NCI-H2171 treated with DMSO at 0.1 percent for 48 hours (cell line): ENCODE data around the gene CEACAM5.

Experiments
- DNase-seq: peaks from one replicate; lab custom pipeline; 2025; lab: John Stamatoyannopoulos, UW

The CEACAM5 gene

DNA sequence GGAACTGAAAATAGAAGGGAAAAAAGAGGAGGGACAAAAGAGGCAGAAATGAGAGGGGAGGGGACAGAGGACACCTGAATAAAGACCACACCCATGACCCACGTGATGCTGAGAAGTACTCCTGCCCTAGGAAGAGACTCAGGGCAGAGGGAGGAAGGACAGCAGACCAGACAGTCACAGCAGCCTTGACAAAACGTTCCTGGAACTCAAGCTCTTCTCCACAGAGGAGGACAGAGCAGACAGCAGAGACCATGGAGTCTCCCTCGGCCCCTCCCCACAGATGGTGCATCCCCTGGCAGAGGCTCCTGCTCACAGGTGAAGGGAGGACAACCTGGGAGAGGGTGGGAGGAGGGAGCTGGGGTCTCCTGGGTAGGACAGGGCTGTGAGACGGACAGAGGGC is at the start of gene CEACAM5:
TSS of gene CEACAM5 (plus strand) at position 146 of the 400 bp plus-strand sequence. CDS start at position 252, 106 bp downstream.
- DNase-seq, result no peak

DNA sequence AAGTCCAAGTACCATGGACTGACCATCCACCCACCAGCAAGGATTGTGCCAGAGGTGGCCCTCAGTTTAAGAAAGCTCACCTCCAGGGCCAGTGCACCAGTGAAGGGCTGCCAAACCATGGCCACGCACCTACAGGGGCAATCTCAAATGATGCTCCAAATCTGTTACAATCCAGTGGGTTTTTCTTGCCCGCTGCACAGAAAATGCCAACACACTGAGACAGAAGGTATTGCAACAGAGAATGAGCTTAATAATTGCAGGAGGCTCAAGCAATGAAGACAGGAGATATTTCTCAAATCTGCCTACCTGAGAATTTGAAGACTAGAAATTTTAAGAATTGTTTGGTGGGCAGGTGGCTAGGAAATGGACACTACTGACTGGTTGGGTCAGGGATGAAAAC is 42.4 kb upstream of the CEACAM5 start:
- DNase-seq, result no peak

DNA sequence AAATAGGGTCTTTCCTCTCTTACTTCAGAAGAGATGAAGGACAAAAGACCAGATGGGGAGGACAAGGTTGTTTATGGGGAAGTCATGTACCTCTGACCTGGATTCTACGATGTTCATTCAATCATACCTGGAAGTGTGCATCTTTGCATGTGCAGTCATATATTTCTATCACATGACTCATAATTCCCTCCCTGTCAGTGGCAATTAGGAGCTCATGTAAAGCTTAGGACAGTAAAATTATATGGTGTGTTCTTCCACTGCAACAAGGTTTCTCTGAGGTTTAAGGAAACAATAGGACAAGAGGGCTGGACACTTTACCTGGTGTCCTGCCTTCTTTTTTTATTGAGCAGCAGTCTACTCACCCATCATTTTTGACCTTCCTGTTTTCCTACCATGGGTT is 40.1 kb upstream of the CEACAM5 start:
- DNase-seq, result no peak

DNA sequence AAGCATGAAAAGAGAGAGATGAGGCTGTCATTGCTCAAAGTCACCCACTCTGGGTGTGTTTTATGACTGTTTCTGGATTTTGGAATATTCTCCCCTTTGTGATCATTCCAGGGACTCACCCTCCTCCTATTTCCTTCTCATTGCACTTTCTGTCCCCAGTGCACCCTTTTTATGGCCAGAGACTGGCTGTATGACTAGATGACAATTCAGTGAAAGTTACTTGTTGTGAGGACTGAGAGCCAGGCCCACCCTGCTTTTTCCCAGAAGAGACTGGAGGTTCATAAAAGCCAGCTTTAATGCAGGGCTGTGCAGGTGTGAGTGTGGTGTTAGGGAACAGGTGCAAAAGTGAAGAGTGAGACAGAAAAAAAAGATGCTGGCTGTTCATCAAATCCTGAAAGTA is 37.7 kb upstream of the CEACAM5 start:
- DNase-seq, result no peak

DNA sequence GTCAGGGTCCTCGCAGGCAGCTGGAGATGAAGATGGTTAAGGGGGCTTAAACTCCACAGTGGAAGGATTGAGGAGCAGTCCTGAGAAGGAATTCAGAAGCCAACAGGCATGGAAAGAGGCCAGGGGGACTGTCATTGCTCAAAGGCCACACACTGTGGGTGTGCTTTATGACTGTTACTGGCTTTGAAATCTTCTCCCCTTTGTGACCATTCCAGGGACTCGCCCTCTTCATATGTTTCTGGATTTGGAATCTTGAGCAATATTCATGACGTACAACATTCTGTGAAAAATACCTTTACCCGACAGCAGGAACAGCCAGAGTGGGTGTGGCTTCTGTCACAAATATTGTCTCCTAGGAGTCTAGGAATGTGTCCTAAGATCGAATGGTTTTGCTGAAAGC is 36.9 kb upstream of the CEACAM5 start:
- DNase-seq, result no peak

DNA sequence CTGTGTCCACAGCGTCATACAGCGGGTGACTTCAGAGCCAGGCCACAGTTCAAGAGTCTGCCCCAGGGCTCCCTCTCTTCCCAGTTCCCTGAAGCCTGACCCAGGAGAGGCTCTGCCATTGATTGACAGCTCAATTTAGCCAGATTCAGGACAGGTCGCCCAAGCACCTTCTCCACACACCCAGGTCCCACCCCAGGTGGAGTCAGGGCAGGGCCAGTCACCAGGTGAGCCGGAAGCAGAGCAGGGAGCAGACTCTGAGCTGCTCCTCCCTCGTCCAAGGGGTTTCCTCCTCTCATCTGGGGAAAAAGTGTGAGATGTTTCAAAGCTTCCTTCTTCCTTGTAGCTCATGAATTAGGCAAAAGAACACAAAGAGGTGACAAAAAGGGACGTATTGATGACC is 26.0 kb upstream of the CEACAM5 start:
- no peak for DNase-seq

DNA sequence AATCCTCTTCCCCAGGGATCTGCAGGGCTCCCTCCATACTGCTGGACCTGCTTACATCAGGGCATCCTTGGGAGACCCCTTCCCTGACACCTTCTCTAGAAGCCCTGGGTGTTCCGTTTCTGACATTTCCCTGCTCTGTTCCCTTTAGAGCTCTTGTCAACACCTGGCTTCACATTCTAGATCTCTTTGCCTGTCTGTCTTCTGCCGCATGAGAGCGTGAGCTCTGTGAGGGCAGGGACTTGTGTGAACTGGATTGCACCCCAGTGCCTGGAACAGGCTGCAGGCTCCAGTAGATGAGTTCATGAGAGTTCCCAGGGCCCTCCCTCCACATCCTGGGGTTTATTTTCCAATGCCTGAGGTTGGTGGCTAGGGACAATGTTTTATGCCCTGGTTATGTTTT is 21.0 kb upstream of the CEACAM5 start:
- DNase-seq, result no peak

DNA sequence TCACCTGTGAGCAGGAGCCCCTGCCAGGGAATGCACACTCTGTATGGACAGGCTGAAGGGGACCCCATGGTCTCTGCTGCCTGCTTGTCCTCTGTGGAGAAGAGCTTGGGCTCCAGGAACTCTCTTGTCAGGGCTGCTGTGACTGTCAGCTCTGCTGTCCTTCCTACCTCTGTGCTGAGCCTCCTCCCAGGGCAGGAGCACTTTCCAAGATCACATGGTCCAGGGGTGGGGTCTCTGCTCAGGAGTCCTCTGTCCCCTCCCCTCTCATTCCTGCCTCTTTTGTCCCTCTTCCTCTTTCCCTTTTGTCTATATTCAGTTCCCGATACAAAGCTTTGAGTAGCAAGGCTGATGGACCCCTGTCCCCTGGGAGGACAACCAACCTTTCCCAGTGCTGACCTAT is 20.3 kb upstream of the CEACAM5 start, which contains the start of gene CEACAM7:
TSS of gene CEACAM7 (minus strand) at position 173 of the 400 bp plus-strand sequence. CDS start at position 68, 105 bp downstream.
- DNase-seq, result no peak

DNA sequence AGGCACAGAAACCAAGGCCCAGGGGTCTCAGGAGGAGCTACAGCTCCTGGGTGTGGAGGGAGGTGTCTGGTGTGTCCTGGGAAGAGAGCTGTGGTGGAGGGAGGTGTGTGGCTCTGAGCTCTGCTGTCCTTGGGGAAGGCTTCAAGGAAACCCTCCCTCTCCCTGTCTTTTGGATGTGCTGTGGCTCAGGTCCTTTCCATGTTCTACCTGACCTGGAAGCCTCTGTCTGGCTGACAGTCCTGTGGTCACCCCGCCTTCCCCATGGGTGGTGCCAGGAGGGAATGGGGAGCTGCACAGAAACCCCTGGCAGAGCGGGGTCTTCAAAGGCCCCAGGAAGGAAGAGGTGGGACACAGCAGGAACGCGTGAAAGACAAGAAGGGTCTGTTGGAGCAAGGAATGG is 19.7 kb upstream of the CEACAM5 start:
- no peak for DNase-seq

DNA sequence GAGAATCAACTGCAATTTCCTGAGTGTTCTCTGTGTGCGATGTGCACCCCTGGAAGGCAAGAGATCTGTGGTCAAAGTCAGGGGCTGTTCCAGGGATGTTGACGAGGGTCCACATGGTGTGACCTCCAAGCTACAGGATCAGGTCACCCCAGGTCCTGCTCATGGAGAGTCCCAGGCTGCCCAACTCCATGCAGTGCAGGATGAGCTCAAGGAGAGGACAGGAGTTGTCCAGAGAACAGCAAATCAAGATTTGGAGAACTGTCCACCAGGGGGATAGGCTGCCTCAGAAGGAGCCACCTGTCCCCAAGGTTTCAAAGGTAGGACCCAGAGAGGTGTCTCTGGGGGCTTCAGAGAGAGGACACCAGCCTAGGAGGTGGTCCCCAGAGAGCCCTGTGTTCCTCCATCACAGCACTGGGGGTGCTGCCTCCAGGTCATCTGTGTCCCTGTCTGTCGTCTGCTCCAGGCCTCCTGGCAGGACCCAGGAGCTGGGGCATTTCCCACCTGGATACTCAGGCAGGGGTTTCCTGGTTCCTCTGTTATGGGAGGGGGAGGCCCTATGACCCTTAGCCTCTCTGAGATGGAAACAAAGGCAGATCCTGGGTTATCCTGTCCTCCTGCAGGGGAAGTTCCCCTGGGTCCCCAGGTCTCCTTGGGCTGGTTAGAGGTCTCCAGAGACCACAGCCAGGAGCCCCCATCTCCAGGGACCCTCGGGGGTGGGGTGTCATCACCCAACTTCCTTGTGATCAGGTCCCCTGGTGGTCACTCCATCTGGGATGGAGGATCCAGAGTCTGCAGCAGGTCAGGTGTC is 18.2 kb upstream of the CEACAM5 start:
- no peak for DNase-seq

DNA sequence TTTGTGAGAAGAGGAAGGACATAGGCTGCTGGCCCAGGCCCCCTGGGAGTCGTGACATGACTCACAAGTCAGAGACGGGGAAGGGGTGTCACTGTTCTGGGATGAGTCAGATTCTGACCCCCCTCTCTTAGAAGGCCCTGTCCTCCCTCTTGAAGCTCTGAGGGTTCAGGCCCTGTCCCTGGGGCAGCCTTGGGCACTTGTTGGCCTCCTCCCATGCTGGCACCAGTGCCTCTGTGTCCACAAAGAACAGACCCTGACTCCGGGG is 17.7 kb upstream of the CEACAM5 start:
- no peak for DNase-seq

DNA sequence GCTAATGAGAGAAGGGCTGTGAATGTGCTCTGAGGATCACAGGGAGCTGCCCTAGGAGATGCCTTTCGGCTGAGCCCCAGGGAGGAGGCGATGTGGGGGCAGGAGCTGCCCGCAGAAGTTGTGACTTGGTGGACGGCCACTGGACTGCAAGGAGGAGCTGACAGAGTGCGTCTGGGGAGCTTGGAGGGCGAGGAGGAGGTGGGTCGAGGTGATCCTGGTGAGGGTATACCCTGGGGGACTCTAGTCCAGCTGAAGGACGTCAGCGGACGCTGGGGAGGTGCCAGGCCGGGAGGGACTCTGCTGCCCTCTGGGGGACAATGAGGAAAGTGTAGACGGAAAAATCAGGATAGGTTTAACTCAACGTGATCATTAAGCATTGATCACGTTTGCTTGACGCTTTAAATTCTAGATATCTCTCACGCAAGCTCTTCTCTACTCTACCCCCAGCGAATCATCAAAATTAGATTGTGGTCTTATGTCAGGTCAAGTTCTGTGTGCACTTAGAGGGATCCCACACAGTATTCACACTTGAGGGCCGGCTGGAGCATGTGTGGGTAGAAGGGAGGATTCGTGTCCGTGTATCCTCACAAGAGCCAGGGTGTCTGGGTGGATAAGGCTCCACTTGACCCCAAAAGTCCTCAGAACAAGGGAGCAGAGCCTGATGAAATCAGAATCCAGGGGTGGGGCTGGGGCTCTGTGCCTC is 17.0 kb upstream of the CEACAM5 start:
- DNase-seq, result no peak

DNA sequence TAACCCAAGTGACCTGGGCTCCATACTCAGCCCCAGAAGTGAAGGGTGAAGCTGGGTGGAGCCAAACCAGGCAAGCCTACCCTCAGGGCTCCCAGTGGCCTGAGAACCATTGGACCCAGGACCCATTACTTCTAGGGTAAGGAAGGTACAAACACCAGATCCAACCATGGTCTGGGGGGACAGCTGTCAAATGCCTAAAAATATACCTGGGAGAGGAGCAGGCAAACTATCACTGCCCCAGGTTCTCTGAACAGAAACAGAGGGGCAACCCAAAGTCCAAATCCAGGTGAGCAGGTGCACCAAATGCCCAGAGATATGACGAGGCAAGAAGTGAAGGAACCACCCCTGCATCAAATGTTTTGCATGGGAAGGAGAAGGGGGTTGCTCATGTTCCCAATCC is 14.2 kb upstream of the CEACAM5 start:
- no peak for DNase-seq

DNA sequence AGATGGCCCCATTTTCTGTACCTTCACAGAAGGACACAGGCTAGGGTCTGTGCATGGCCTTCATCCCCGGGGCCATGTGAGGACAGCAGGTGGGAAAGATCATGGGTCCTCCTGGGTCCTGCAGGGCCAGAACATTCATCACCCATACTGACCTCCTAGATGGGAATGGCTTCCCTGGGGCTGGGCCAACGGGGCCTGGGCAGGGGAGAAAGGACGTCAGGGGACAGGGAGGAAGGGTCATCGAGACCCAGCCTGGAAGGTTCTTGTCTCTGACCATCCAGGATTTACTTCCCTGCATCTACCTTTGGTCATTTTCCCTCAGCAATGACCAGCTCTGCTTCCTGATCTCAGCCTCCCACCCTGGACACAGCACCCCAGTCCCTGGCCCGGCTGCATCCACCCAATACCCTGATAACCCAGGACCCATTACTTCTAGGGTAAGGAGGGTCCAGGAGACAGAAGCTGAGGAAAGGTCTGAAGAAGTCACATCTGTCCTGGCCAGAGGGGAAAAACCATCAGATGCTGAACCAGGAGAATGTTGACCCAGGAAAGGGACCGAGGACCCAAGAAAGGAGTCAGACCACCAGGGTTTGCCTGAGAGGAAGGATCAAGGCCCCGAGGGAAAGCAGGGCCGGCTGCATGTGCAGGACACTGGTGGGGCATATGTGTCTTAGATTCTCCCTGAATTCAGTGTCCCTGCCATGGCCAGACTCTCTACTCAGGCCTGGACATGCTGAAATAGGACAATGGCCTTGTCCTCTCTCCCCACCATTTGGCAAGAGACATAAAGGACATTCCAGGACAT is 13.4 kb upstream of the CEACAM5 start:
- DNase-seq, result no peak

DNA sequence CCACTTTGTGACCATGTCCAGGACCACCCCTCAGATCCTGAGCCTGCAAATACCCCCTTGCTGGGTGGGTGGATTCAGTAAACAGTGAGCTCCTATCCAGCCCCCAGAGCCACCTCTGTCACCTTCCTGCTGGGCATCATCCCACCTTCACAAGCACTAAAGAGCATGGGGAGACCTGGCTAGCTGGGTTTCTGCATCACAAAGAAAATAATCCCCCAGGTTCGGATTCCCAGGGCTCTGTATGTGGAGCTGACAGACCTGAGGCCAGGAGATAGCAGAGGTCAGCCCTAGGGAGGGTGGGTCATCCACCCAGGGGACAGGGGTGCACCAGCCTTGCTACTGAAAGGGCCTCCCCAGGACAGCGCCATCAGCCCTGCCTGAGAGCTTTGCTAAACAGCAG is 12.7 kb upstream of the CEACAM5 start:
- no peak for DNase-seq

DNA sequence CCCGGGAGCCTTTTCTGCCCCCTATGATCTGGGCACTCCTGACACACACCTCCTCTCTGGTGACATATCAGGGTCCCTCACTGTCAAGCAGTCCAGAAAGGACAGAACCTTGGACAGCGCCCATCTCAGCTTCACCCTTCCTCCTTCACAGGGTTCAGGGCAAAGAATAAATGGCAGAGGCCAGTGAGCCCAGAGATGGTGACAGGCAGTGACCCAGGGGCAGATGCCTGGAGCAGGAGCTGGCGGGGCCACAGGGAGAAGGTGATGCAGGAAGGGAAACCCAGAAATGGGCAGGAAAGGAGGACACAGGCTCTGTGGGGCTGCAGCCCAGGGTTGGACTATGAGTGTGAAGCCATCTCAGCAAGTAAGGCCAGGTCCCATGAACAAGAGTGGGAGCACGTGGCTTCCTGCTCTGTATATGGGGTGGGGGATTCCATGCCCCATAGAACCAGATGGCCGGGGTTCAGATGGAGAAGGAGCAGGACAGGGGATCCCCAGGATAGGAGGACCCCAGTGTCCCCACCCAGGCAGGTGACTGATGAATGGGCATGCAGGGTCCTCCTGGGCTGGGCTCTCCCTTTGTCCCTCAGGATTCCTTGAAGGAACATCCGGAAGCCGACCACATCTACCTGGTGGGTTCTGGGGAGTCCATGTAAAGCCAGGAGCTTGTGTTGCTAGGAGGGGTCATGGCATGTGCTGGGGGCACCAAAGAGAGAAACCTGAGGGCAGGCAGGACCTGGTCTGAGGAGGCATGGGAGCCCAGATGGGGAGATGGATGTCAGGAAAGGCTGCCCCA is 11.8 kb upstream of the CEACAM5 start:
- no peak for DNase-seq

DNA sequence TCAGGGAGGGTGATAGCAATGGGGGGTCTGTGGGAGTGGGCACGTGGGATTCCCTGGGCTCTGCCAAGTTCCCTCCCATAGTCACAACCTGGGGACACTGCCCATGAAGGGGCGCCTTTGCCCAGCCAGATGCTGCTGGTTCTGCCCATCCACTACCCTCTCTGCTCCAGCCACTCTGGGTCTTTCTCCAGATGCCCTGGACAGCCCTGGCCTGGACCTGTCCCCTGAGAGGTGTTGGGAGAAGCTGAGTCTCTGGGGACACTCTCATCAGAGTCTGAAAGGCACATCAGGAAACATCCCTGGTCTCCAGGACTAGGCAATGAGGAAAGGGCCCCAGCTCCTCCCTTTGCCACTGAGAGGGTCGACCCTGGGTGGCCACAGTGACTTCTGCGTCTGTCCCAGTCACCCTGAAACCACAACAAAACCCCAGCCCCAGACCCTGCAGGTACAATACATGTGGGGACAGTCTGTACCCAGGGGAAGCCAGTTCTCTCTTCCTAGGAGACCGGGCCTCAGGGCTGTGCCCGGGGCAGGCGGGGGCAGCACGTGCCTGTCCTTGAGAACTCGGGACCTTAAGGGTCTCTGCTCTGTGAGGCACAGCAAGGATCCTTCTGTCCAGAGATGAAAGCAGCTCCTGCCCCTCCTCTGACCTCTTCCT is 11.1 kb upstream of the CEACAM5 start:
- no peak for DNase-seq

DNA sequence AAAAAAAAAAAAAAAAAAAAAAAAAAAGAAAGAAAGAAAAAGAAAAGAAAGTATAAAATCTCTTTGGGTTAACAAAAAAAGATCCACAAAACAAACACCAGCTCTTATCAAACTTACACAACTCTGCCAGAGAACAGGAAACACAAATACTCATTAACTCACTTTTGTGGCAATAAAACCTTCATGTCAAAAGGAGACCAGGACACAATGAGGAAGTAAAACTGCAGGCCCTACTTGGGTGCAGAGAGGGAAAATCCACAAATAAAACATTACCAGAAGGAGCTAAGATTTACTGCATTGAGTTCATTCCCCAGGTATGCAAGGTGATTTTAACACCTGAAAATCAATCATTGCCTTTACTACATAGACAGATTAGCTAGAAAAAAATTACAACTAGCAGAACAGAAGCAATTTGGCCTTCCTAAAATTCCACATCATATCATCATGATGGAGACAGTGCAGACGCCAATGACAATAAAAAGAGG is 9.6 kb upstream of the CEACAM5 start:
- DNase-seq, result no peak

DNA sequence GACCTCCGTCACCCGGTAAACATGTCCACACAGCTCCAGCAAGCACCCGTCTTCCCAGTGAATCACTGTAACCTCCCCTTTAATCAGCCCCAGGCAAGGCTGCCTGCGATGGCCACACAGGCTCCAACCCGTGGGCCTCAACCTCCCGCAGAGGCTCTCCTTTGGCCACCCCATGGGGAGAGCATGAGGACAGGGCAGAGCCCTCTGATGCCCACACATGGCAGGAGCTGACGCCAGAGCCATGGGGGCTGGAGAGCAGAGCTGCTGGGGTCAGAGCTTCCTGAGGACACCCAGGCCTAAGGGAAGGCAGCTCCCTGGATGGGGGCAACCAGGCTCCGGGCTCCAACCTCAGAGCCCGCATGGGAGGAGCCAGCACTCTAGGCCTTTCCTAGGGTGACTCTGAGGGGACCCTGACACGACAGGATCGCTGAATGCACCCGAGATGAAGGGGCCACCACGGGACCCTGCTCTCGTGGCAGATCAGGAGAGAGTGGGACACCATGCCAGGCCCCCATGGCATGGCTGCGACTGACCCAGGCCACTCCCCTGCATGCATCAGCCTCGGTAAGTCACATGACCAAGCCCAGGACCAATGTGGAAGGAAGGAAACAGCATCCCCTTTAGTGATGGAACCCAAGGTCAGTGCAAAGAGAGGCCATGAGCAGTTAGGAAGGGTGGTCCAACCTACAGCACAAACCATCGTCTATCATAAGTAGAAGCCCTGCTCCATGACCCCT is 9.0 kb upstream of the CEACAM5 start:
- DNase-seq, result no peak

DNA sequence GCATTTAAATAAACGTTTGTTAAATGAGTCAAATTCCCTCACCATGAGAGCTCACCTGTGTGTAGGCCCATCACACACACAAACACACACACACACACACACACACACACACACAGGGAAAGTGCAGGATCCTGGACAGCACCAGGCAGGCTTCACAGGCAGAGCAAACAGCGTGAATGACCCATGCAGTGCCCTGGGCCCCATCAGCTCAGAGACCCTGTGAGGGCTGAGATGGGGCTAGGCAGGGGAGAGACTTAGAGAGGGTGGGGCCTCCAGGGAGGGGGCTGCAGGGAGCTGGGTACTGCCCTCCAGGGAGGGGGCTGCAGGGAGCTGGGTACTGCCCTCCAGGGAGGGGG is 8.5 kb upstream of the CEACAM5 start:
- no peak for DNase-seq
